OCI-LY3 (cell line): Measurements from ENCODE around the gene IP6K1.
"Not testable (repeated sequence)": the region's sequence is repeated elsewhere in the genome, so short reads cannot be mapped to it uniquely, and the experiment has no call there.

Experiments used
- EZH2phosphoT487 ChIP-seq: fragments of 200-600 bp; shearing (Covaris generic); IDR thresholded peaks from 2 replicates; pipeline ENCODE4 v1.6.1; 2018; ENCODE audit warnings: antibody characterized with exemption, mixed run types, low read depth
- TF ChIP-seq, protein P1 (sequence below): fragments of 200-600, 300-600 bp; sonication (generic); IDR thresholded peaks from 2 replicates; pipeline ENCODE4 v1.5.1; 2014; ENCODE audit warnings: antibody characterized with exemption, low read length, low read depth

DNA sequence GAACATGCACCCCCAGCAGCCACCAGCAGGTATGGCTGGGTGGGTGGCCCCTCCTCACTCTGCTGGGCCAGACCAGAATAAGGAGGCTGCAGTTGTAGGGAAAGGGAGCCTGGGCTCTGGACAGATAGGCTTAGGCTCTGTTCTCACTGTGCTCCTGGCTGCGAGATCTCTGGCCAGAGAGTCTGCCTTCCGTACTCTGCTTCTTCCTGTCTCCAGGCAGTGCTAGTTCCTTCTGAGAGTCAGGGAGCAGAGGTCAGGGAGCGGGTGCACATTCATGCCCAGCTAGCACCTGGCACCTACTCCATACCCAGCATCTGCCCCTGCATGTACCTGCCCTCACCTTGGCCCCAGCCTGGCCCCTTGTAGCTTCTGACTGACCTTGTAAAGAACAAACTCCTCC is 94.9 kb downstream of the IP6K1 start:
- TF ChIP-seq, protein P1, sequence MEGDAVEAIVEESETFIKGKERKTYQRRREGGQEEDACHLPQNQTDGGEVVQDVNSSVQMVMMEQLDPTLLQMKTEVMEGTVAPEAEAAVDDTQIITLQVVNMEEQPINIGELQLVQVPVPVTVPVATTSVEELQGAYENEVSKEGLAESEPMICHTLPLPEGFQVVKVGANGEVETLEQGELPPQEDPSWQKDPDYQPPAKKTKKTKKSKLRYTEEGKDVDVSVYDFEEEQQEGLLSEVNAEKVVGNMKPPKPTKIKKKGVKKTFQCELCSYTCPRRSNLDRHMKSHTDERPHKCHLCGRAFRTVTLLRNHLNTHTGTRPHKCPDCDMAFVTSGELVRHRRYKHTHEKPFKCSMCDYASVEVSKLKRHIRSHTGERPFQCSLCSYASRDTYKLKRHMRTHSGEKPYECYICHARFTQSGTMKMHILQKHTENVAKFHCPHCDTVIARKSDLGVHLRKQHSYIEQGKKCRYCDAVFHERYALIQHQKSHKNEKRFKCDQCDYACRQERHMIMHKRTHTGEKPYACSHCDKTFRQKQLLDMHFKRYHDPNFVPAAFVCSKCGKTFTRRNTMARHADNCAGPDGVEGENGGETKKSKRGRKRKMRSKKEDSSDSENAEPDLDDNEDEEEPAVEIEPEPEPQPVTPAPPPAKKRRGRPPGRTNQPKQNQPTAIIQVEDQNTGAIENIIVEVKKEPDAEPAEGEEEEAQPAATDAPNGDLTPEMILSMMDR: not testable (repeated sequence)
- TF ChIP-seq EZH2phosphoT487: not testable (repeated sequence)
